Endothelial cell of umbilical vein (primary cell): Measurements from ENCODE around the gene NPSR1.
"Not testable (repeated sequence)": the region's sequence is repeated elsewhere in the genome, so short reads cannot be mapped to it uniquely, and the experiment has no call there.

Experiments
- EZH2 ChIP-seq: IDR thresholded peaks from 2 replicates; pipeline ENCODE4 v1.6.1; 2012; ENCODE audit warnings: borderline replicate concordance, low read depth, mild to moderate bottlenecking, moderate library complexity, low read length, inconsistent platforms; ENCODE audit not compliant: severe bottlenecking
- MAX ChIP-seq: IDR thresholded peaks from 2 replicates; pipeline ENCODE4 v1.6.1; 2011; ENCODE audit not compliant: insufficient read depth, insufficient read length
- POLR2A ChIP-seq: IDR thresholded peaks from 2 replicates; pipeline ENCODE4 v1.6.1; 2012; ENCODE audit warnings: low read depth, mild to moderate bottlenecking, control low read depth, low read length
- POLR2AphosphoS5 ChIP-seq: IDR thresholded peaks from 2 replicates; pipeline ENCODE4 v1.6.1; 2012; ENCODE audit warnings: low read depth, mild to moderate bottlenecking, control low read depth, low read length, moderate library complexity; ENCODE audit not compliant: insufficient read depth
- TF ChIP-seq, protein P1 (sequence below), 2 donors: IDR thresholded peaks; 1 replicate in 1 of 2; 2 replicates in 1 of 2; pipeline ENCODE4 v1.5.1; 2011; ENCODE audit warnings: low read length in 2 of 2, mild to moderate bottlenecking in 2 of 2, moderate library complexity in 2 of 2, control low read depth in 1 of 2, inconsistent platforms in 1 of 2, low read depth in 1 of 2; ENCODE audit not compliant: insufficient read depth in 1 of 2; ENCODE audit errors: extremely low read depth in 1 of 2

GRCh38 chr7:34859281-34859680 is 201.3 kb downstream of the NPSR1 start:
- TF ChIP-seq POLR2AphosphoS5, EZH2, POLR2A, MAX: not testable (repeated sequence)
- TF ChIP-seq, protein P1, sequence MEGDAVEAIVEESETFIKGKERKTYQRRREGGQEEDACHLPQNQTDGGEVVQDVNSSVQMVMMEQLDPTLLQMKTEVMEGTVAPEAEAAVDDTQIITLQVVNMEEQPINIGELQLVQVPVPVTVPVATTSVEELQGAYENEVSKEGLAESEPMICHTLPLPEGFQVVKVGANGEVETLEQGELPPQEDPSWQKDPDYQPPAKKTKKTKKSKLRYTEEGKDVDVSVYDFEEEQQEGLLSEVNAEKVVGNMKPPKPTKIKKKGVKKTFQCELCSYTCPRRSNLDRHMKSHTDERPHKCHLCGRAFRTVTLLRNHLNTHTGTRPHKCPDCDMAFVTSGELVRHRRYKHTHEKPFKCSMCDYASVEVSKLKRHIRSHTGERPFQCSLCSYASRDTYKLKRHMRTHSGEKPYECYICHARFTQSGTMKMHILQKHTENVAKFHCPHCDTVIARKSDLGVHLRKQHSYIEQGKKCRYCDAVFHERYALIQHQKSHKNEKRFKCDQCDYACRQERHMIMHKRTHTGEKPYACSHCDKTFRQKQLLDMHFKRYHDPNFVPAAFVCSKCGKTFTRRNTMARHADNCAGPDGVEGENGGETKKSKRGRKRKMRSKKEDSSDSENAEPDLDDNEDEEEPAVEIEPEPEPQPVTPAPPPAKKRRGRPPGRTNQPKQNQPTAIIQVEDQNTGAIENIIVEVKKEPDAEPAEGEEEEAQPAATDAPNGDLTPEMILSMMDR (IDR thresholded peaks at IDR 0.05; ENCODE audit: extremely low read depth in 1 of 2, insufficient read depth in 1 of 2, low read depth in 1 of 2, low read length in 2 of 2), result not testable (repeated sequence)
